ENCODE data around the gene LRCH1. TPM values are rescaled to one million over a fixed set of nuclear protein-coding genes. Genes with fewer than 3 reads are reported as not detected.

The LRCH1 gene
- total RNA-seq, 1 donor from 2014 or later = 2.9 TPM

- no peak overlapping the region for H3K27ac ChIP-seq
- no peak overlapping the region for H3K4me3 ChIP-seq
- H3K4me1 Mint-ChIP-seq = no peaks in the 10 kb centered on the region
- DNase-seq (ENCODE audit: low spot score) = no peak
- H2AFZ ChIP-seq (replicated peaks) = no peak overlapping the region
- no peaks in the 10 kb centered on the region for H3K9me3 Mint-ChIP-seq
- H3K9ac ChIP-seq = no peak overlapping the region
- H3K79me2 ChIP-seq (ENCODE audit: low read depth) = no peaks in the 10 kb centered on the region
- no peaks in the 10 kb centered on the region for H3K27me3 ChIP-seq
- H3F3A ChIP-seq (ENCODE audit: low read depth) = no peaks in the 10 kb centered on the region
- no peak overlapping the region for H3K4me3 Mint-ChIP-seq
- H3K36me3 Mint-ChIP-seq = peaks cover 36% of the 10 kb centered on the region
- no peaks in the 10 kb centered on the region for H3K4me1 ChIP-seq
- H3K27ac Mint-ChIP-seq = no peak overlapping the region
- no peak overlapping the region for H3K4me2 ChIP-seq
- H3K36me3 ChIP-seq = peaks cover 13% of the 10 kb centered on the region
- H3K9me3 ChIP-seq (ENCODE audit: low read depth) = no peaks in the 10 kb centered on the region
- TF ChIP-seq EZH2 (IDR thresholded peaks at IDR 0.05) (no peak), EZH2phosphoT487 (IDR thresholded peaks at IDR 0.05) (no peak), CTCF (IDR thresholded peaks at IDR 0.05) (no peak)
- no peaks in the 10 kb centered on the region for H4K20me1 ChIP-seq (ENCODE audit: low read depth)
- H3K27me3 Mint-ChIP-seq (ENCODE audit: insufficient read depth, low read depth) = no peaks in the 10 kb centered on the region
These were observed 218.7 kb downstream of the LRCH1 start for GRCh38 chr13:46771693-46772092.

DNA sequence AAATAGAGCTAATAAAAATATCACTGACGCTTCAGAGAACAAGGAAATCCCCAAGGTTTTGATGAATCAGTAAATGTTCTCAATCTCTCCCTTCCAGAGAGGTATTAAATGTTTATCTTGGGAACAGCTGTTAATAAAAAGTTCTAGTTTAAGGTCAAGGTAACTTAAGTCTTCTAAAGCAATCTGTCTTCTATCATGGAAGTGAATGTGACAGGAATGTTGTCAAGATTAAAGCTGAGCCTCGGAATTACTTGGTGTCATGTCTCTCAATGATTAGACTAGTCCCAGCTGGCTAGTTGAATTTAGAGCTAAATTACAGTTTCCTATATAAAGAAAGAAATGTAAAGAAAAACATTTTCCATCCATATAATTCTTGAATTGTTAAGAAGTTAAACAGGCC lies 220.6 kb downstream of the LRCH1 start:
- no peak overlapping the region for H3K27ac Mint-ChIP-seq
- Histone ChIP-seq H3K4me1 (no peaks in the 10 kb centered on the region), H3K4me2 (no peak overlapping the region), H3K27ac (no peak overlapping the region), H3K9me3 (ENCODE audit: low read depth) (no peaks in the 10 kb centered on the region), H3K79me2 (ENCODE audit: low read depth) (no peaks in the 10 kb centered on the region), H2AFZ (replicated peaks) (no peak overlapping the region), H4K20me1 (ENCODE audit: low read depth) (no peaks in the 10 kb centered on the region), H3K9ac (no peak overlapping the region), H3K36me3 (peaks cover 17% of the 10 kb centered on the region), H3F3A (ENCODE audit: low read depth) (no peaks in the 10 kb centered on the region), H3K27me3 (no peaks in the 10 kb centered on the region), H3K4me3 (no peak overlapping the region)
- H3K9me3 Mint-ChIP-seq = no peaks in the 10 kb centered on the region
- H3K27me3 Mint-ChIP-seq (ENCODE audit: insufficient read depth, low read depth) = no peaks in the 10 kb centered on the region
- peaks cover 40% of the 10 kb centered on the region for H3K36me3 Mint-ChIP-seq
- H3K4me1 Mint-ChIP-seq = no peaks in the 10 kb centered on the region
- TF ChIP-seq EZH2 (IDR thresholded peaks at IDR 0.05) (no peak), EZH2phosphoT487 (IDR thresholded peaks at IDR 0.05) (no peak), CTCF (IDR thresholded peaks at IDR 0.05) (no peak)
- DNase-seq (ENCODE audit: low spot score) = no peak
- H3K4me3 Mint-ChIP-seq = no peak overlapping the region

GRCh38 chr13:46775385-46776107 lies 222.6 kb downstream of the LRCH1 start:
- H3K27ac Mint-ChIP-seq = no peak overlapping the region
- H3K4me3 ChIP-seq = no peak overlapping the region
- peaks cover 23% of the 10 kb centered on the region for H3K36me3 ChIP-seq
- no peaks in the 10 kb centered on the region for H3K4me1 ChIP-seq
- H4K20me1 ChIP-seq (ENCODE audit: low read depth) = no peaks in the 10 kb centered on the region
- no peak overlapping the region for H3K27ac ChIP-seq
- DNase-seq (ENCODE audit: low spot score) = no peak
- no peaks in the 10 kb centered on the region for H3K9me3 Mint-ChIP-seq
- no peak overlapping the region for H2AFZ ChIP-seq (replicated peaks)
- H3K36me3 Mint-ChIP-seq = peaks cover 35% of the 10 kb centered on the region
- no peaks in the 10 kb centered on the region for H3K27me3 ChIP-seq
- H3K4me1 Mint-ChIP-seq = no peaks in the 10 kb centered on the region
- no peak overlapping the region for H3K4me3 Mint-ChIP-seq
- H3K9me3 ChIP-seq (ENCODE audit: low read depth) = no peaks in the 10 kb centered on the region
- H3K9ac ChIP-seq = no peak overlapping the region
- no peak overlapping the region for H3K4me2 ChIP-seq
- no peaks in the 10 kb centered on the region for H3F3A ChIP-seq (ENCODE audit: low read depth)
- no peaks in the 10 kb centered on the region for H3K79me2 ChIP-seq (ENCODE audit: low read depth)
- TF ChIP-seq EZH2 (IDR thresholded peaks at IDR 0.05) (no peak), CTCF (IDR thresholded peaks at IDR 0.05) (no peak), EZH2phosphoT487 (IDR thresholded peaks at IDR 0.05) (no peak)
- H3K27me3 Mint-ChIP-seq (ENCODE audit: insufficient read depth, low read depth) = no peaks in the 10 kb centered on the region
